Gastroesophageal sphincter (tissue), 4 donors: ENCODE measurements around the gene SERPINI1. TPM values are rescaled to one million over a fixed set of nuclear protein-coding genes. Genes with fewer than 3 reads are reported as not detected.
A peak's percentile ranks its signal among the peaks of the same experiment; 100 is the strongest.

Source experiments
- ATAC-seq: fragments of 150-250 bp; one replicate; pipeline ENCODE4 v1.9.1; 2016; ENCODE audit warnings: mild to moderate bottlenecking, moderate library complexity
- H3K27ac ChIP-seq, 4 donors: fragments of 200-600 bp; sonication (generic) in 3 of 4; 1 replicate in 3 of 4; 2 replicates in 1 of 4; pipeline ENCODE4 v1.5.1; 2016 to 2019
- H3K27me3 ChIP-seq: fragments of 200-600 bp; sonication (generic); one replicate; pipeline ENCODE4 v1.5.1; 2019
- H3K36me3 ChIP-seq, 2 donors: fragments of 200-600 bp; sonication (generic); one replicate each; pipeline ENCODE4 v1.5.1; 2019; ENCODE audit warnings: control low read depth in 1 of 2
- H3K4me1 ChIP-seq, 3 donors: fragments of 200-600 bp; sonication (generic); 1 replicate in 2 of 3; 2 replicates in 1 of 3; pipeline ENCODE4 v1.5.1; 2016 to 2019; ENCODE audit warnings: control low read depth in 2 of 3
- H3K4me3 ChIP-seq, 2 donors: fragments of 200-600 bp; sonication (generic); one replicate each; pipeline ENCODE4 v1.5.1; 2019; ENCODE audit warnings: mild to moderate bottlenecking in 1 of 2, moderate library complexity in 1 of 2
- H3K9me3 ChIP-seq, 3 donors: fragments of 200-600 bp; sonication (generic); one replicate each; pipeline ENCODE4 v1.5.1; 2017 to 2019; ENCODE audit warnings: control low read depth in 2 of 3
- EP300 ChIP-seq: sonication (generic); formaldehyde crosslinking; IDR thresholded peaks from one replicate; pipeline ENCODE4 v1.6.1; 2017; ENCODE audit warnings: antibody characterized with exemption, mild to moderate bottlenecking
- POLR2A ChIP-seq, 2 donors: fragments of 450-650 bp; IDR thresholded peaks; one replicate each; pipeline ENCODE4 v1.6.1; 2017; ENCODE audit warnings: antibody characterized with exemption in 2 of 2, mild to moderate bottlenecking in 2 of 2, moderate library complexity in 1 of 2
- POLR2AphosphoS5 ChIP-seq: sonication (generic); formaldehyde crosslinking; IDR thresholded peaks from one replicate; pipeline ENCODE4 v1.6.1; 2017; ENCODE audit warnings: antibody characterized with exemption
- WGBS, 2 donors: methylation state at CpG; one replicate each; pipeline ENCODE4 v1.1.5; 2018; ENCODE audit warnings: low coverage in 1 of 2; 5-methylcytosine and 5-hydroxymethylcytosine counted together
- total RNA-seq, 4 donors: library from RNA; depleted of rRNA; stranded (reverse); fragments of >200 nt; gene quantifications; one replicate each; pipeline ENCODE4 v1.1.0, GENCODE V29; 2016
- TF ChIP-seq, protein P1 (sequence below), 4 experiments: fragments of 200-600 bp in 2 of 4; fragments of 450-650 bp in 2 of 4; sonication (generic) in 1 of 4; IDR thresholded peaks; one replicate each; pipeline ENCODE4 v1.5.1; 2017 to 2019; ENCODE audit warnings: antibody characterized with exemption in 4 of 4, mild to moderate bottlenecking in 2 of 4, moderate library complexity in 2 of 4

SERPINI1 gene
- total RNA-seq, 4 donors from 2014 or later: 1.6 to 13.1 (median 4.9) TPM

DNA sequence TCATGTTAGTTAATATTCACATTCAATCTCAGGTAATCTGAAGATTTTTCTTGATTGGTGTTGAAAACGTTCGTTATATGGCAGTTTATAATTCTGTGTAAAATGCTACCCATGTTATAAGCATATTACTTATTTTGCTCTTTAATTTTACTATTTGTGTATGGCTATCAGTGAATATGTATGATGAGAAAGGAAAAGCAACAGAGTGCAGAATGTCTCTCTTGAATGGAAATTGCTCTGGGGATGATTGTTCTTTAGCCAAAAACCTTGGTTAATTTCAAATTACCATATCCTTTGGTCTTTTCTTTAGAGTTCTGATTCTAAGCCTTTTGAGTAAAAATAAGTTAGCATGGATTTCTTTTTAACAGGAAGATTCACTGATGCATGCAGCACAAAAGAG lies 2.5 kb downstream of the SERPINI1 start:
- TF ChIP-seq EP300: no peak
- TF ChIP-seq POLR2AphosphoS5: no peak
- TF ChIP-seq, protein P1, sequence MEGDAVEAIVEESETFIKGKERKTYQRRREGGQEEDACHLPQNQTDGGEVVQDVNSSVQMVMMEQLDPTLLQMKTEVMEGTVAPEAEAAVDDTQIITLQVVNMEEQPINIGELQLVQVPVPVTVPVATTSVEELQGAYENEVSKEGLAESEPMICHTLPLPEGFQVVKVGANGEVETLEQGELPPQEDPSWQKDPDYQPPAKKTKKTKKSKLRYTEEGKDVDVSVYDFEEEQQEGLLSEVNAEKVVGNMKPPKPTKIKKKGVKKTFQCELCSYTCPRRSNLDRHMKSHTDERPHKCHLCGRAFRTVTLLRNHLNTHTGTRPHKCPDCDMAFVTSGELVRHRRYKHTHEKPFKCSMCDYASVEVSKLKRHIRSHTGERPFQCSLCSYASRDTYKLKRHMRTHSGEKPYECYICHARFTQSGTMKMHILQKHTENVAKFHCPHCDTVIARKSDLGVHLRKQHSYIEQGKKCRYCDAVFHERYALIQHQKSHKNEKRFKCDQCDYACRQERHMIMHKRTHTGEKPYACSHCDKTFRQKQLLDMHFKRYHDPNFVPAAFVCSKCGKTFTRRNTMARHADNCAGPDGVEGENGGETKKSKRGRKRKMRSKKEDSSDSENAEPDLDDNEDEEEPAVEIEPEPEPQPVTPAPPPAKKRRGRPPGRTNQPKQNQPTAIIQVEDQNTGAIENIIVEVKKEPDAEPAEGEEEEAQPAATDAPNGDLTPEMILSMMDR (IDR thresholded peaks at IDR 0.05): no peak
- TF ChIP-seq POLR2A (IDR thresholded peaks at IDR 0.05): no peak
- Histone ChIP-seq H3K27me3 (no peaks in the 10 kb centered on the region), H3K4me1 (peaks cover 0 to 23% (median 4%) of the 10 kb centered on the region in 3 donors), H3K4me3 (no peak overlapping the region), H3K27ac (no peak overlapping the region), H3K36me3 (no peaks in the 10 kb centered on the region), H3K9me3 (no peaks in the 10 kb centered on the region)
- 75 to 77% methylated on average over 2 of the region's 2 CpGs for WGBS, 2 donors
- no peak for ATAC-seq

DNA sequence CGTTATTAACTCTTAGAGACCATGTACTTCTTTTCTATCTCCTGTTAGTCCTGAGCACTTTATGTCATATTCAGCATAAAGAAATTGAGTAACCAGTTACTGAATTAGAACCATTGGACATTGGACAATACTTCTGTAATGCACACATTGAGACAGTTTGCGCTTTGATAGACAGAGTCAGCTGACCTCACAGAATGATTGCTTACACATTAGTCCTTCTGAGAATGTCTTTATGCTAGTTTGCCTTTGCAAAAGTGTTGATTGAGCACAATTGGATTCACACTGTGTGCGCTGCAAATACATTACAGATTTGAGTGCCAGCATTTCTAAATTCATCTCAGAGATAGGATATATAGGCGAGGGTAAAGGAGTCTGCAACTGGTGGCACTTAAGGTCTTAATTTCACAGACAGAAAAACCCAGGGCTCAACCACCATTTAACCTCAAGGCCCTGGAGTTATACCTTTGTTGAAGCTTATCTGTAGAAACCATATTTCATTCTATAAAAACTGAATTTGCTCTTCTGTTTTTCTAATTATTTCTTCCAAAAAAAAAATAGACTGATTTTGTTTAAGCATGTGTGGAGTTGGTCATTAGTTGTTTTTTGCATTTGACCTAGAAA lies 3.8 kb downstream of the SERPINI1 start:
- H3K4me1 ChIP-seq: peaks cover 0 to 12% (median 0%) of the 10 kb centered on the region in 3 donors
- no peaks in the 10 kb centered on the region for H3K27me3 ChIP-seq
- no peak for ATAC-seq
- no peak overlapping the region for H3K4me3 ChIP-seq
- H3K36me3 ChIP-seq: no peaks in the 10 kb centered on the region
- WGBS, 2 donors: 89 to 93% methylated on average over 3 to 4 of the region's 4 CpGs
- TF ChIP-seq, protein P1 (IDR thresholded peaks at IDR 0.05): no peak
- TF ChIP-seq POLR2AphosphoS5 (no peak), POLR2A (IDR thresholded peaks at IDR 0.05) (no peak), EP300 (no peak)
- H3K27ac ChIP-seq: no peak overlapping the region
- no peaks in the 10 kb centered on the region for H3K9me3 ChIP-seq

DNA sequence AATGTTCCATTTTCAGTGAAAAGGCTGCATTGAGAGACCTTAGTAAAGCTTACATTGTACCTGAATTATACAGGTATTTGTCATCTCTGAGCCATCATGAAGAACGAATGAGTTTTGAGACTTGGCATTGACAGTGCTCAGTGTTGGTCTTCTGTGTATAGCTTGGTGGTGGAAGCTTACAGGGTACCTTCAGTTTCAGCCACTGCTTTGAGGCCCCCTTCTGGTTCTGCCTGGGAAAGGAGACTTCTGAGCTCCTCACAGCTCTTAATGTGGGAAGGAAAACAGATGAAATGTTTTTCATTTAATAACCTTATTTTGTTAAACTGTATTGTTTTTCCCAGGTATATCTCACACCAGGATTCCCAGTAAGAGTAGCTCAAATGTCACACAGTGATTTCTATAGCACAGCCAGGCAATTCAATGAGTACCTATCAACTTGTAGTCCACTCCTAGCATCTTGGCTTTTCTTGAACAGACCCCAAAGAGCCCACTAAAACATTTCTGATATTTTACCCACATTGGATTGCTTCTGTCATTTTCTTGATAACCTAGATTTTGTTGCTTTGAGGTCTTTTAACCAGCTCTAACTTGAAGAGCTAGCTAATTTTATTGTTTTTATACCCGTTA lies 5.6 kb downstream of the SERPINI1 start:
- WGBS, 2 donors: 51 to 100% methylated on average over 1 to 2 of the region's 2 CpGs
- Histone ChIP-seq H3K4me3 (no peak overlapping the region), H3K9me3 (no peaks in the 10 kb centered on the region), H3K36me3 (no peaks in the 10 kb centered on the region), H3K4me1 (peaks cover 0 to 8% (median 0%) of the 10 kb centered on the region in 3 donors), H3K27me3 (no peaks in the 10 kb centered on the region), H3K27ac (no peak overlapping the region)
- ATAC-seq: no peak
- TF ChIP-seq, protein P1 (IDR thresholded peaks at IDR 0.05): peak in 1 of 4 experiments; percentile 12
- TF ChIP-seq EP300 (no peak), POLR2A (IDR thresholded peaks at IDR 0.05) (no peak), POLR2AphosphoS5 (no peak)

DNA sequence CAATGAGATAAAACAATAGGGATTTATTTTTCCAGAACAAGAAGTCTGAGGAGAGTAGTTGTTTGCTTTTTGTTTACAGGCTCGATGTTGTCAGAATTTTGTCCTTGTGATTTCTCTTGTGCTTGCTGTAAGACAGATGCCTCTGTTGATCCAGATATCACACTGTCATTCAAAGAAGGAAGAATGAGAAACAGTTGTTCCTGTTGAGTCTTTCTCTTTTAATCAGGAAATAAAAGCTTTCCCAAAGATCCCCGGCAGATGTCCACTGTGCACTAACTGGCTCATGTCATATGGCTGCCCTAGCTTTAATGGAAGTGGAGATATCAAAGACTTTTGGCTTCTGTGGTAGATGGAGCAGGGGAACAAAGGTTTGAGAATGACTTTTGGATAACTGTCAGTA lies 6.8 kb downstream of the SERPINI1 start:
- no peak overlapping the region for H3K4me3 ChIP-seq
- no peaks in the 10 kb centered on the region for H3K27me3 ChIP-seq
- WGBS, 2 donors: 85 to 87% methylated on average over 1 to 2 of the region's 2 CpGs
- TF ChIP-seq POLR2AphosphoS5: no peak
- TF ChIP-seq EP300: no peak
- TF ChIP-seq POLR2A (IDR thresholded peaks at IDR 0.05): no peak
- TF ChIP-seq, protein P1 (IDR thresholded peaks at IDR 0.05): no peak
- no peaks in the 10 kb centered on the region for H3K9me3 ChIP-seq
- H3K27ac ChIP-seq: no peak overlapping the region
- H3K4me1 ChIP-seq: no peaks in the 10 kb centered on the region
- H3K36me3 ChIP-seq: no peaks in the 10 kb centered on the region
- no peak for ATAC-seq

DNA sequence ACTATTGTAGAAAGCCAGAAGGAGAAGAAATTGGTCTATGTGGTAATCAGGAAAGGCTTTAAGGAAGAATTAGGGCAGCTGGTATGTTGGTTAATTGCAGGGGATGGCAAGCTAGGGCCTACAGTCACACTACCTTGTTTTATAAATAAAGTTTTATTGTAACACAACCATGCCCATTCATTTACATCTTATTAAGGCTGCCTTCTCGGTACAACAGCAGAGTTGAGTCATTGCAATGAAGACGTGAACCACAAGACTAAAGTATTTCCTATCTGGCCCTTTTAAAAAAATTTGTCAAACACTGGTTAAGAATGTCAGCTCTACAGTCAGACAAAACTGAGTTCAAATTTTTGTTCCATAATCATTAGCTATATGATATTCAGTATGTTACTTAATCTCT lies 8.3 kb downstream of the SERPINI1 start:
- 96 to 100% methylated on average over 2 of the region's 2 CpGs for whole genome bisulfite sequencing, 2 donors
- no peaks in the 10 kb centered on the region for H3K36me3 ChIP-seq
- no peaks in the 10 kb centered on the region for H3K4me1 ChIP-seq
- no peak for ATAC-seq
- H3K27me3 ChIP-seq: no peaks in the 10 kb centered on the region
- H3K27ac ChIP-seq: no peak overlapping the region
- TF ChIP-seq POLR2AphosphoS5: no peak
- TF ChIP-seq, protein P1 (IDR thresholded peaks at IDR 0.05): no peak
- no peak for TF ChIP-seq POLR2A (IDR thresholded peaks at IDR 0.05)
- no peak for TF ChIP-seq EP300
- H3K4me3 ChIP-seq: no peak overlapping the region
- H3K9me3 ChIP-seq: no peaks in the 10 kb centered on the region
